K562 (cell line): ENCODE results near the gene NKD1. TPM values are rescaled to one million over a fixed set of nuclear protein-coding genes. Genes with fewer than 3 reads are reported as not detected.

Experiments
- ATAC-seq: fragments of 200-7000 bp; cut with Tn5 transposase; 3 replicates; pipeline ENCODE4 v1.9.1; 2020; ENCODE audit warnings: moderate library complexity
- BruUV-seq: library from RNA; stranded (reverse); fragments of 400-500 nt; replicated peaks from 2 replicates; lab custom pipeline; 2021; lab: Mats Ljungman, UMichigan
- CTCF ChIA-PET: fragments of 300-600 bp; formaldehyde crosslinking; extraction: SDS; loops from one replicate; lab custom pipeline; 2021; ENCODE audit warnings: low intra/inter-chr PET ratio; lab: Yijun Ruan, JAX
- POLR2A ChIA-PET: fragments of 300-600, 350-650 bp; sonication (Branson Sonifier 250); formaldehyde crosslinking; extraction: SDS; loops from one replicate; lab custom pipeline; 2021; ENCODE audit warnings: antibody characterized with exemption, inconsistent platforms; lab: Yijun Ruan, JAX
- DNase-seq, 4 experiments: peaks; one replicate each; pipeline versions ENCODE4 v3.0.0 to v3.0.0-alpha.2; 2011 to 2018; ENCODE audit warnings: low spot score in 3 of 4, mixed read lengths in 3 of 4; ENCODE audit errors: extremely low read depth in 1 of 4
- FAIRE-seq: peaks from 2 replicates; lab custom pipeline; 2011; peaks lifted over from hg19 to GRCh38; lab: Jason Lieb, UNC
- H2AFZ ChIP-seq: 2 replicates; pipeline ENCODE4 v1.6.0; 2011; ENCODE audit warnings: low read depth, low read length, control low read depth, inconsistent platforms
- H3K27ac ChIP-seq: fragments of 200-600 bp; 3 replicates; pipeline ENCODE4 v1.8.0; 2011; ENCODE audit warnings: low read depth, mild to moderate bottlenecking, control low read depth, inconsistent platforms, low read length, moderate library complexity, mixed read lengths; ENCODE audit errors: extremely low read depth
- H3K27me3 ChIP-seq, 2 experiments: fragments of 300-600 bp in 1 of 2; 2 replicates in 1 of 2; 3 replicates in 1 of 2; pipeline versions ENCODE4 v1.6.0 to v1.8.0; 2011; ENCODE audit warnings: inconsistent platforms in 2 of 2, low read length in 2 of 2, mild to moderate bottlenecking in 1 of 2, mixed read lengths in 1 of 2, moderate library complexity in 1 of 2; ENCODE audit not compliant: control insufficient read depth in 2 of 2, insufficient read depth in 2 of 2
- H3K36me3 ChIP-seq: fragments of 300-600 bp; 3 replicates; pipeline ENCODE4 v1.8.0; 2011; ENCODE audit warnings: mild to moderate bottlenecking, low read length, inconsistent platforms; ENCODE audit not compliant: control insufficient read depth, insufficient read depth
- H3K4me1 ChIP-seq, 2 experiments: fragments of 200-600 bp in 1 of 2; replicated peaks in 1 of 2; 2 replicates in 1 of 2; 3 replicates in 1 of 2; pipeline versions ENCODE4 v1.5.1 to v1.8.0; 2011; ENCODE audit warnings: inconsistent platforms in 2 of 2, low read length in 2 of 2, mild to moderate bottlenecking in 1 of 2, mixed read lengths in 1 of 2, moderate library complexity in 1 of 2; ENCODE audit not compliant: control insufficient read depth in 2 of 2, insufficient read depth in 2 of 2
- H3K4me2 ChIP-seq: 2 replicates; pipeline ENCODE4 v1.6.1; 2011; ENCODE audit warnings: low read length, control low read depth, inconsistent platforms, mixed read lengths; ENCODE audit not compliant: insufficient read depth
- H3K4me3 ChIP-seq: fragments of 200-600 bp; sonication (generic), shearing (Covaris generic); 2 replicates; pipeline ENCODE4 v1.5.1; 2016; ENCODE audit warnings: control low read depth, inconsistent platforms
- H3K79me2 ChIP-seq: fragments of 200-600 bp; 3 replicates; pipeline ENCODE4 v1.8.0; 2011; ENCODE audit warnings: low read length, inconsistent platforms; ENCODE audit not compliant: control insufficient read depth, insufficient read depth
- H3K9ac ChIP-seq, 2 experiments: 2 replicates each; pipeline versions ENCODE4 v1.6.0 to v1.6.1; 2011; ENCODE audit warnings: low read depth in 2 of 2, low read length in 2 of 2, control low read depth in 1 of 2, inconsistent platforms in 1 of 2, mild to moderate bottlenecking in 1 of 2, mixed read lengths in 1 of 2; ENCODE audit not compliant: insufficient read depth in 1 of 2
- H3K9me1 ChIP-seq: one replicate; pipeline ENCODE4 v1.6.0; 2011; ENCODE audit warnings: inconsistent platforms, mild to moderate bottlenecking, low read length, moderate library complexity; ENCODE audit not compliant: control insufficient read depth, insufficient read depth
- H3K9me3 ChIP-seq: replicated peaks from 2 replicates; pipeline ENCODE4 v1.5.1; 2011; ENCODE audit warnings: low read depth, low read length, inconsistent platforms; ENCODE audit not compliant: control insufficient read depth, insufficient read depth
- H4K20me1 ChIP-seq: replicated peaks from 2 replicates; pipeline ENCODE4 v1.6.1; 2011; ENCODE audit warnings: low read length, inconsistent platforms, mixed read lengths; ENCODE audit not compliant: control insufficient read depth, insufficient read depth
- ELF2 ChIP-seq: fragments of 250-450 bp; sonication (Bioruptor Pico); IDR thresholded peaks from 2 replicates; pipeline ENCODE4 v1.5.0; 2021; ENCODE audit warnings: mild to moderate bottlenecking
- SIRT6 ChIP-seq: IDR thresholded peaks from one replicate; pipeline ENCODE4 v1.6.1; 2012; ENCODE audit warnings: low read depth, mild to moderate bottlenecking, control low read depth, inconsistent platforms, low read length, moderate library complexity
- TAF9B ChIP-seq: fragments of 450-650 bp; IDR thresholded peaks from 2 replicates; pipeline ENCODE4 v1.6.1; 2018; ENCODE audit warnings: mild to moderate bottlenecking; ENCODE audit not compliant: partially characterized antibody
- U2AF1 ChIP-seq: fragments of 200-400 bp; formaldehyde crosslinking; optimal IDR thresholded peaks from 2 replicates; pipeline ENCODE3; 2017; ENCODE audit warnings: mild to moderate bottlenecking, low read depth, low read length, moderate library complexity
- ZNF239 ChIP-seq: fragments of 250-450 bp; sonication (Bioruptor Pico); IDR thresholded peaks from 2 replicates; pipeline ENCODE4 v1.4.0; 2020; ENCODE audit warnings: mild to moderate bottlenecking
- WGBS: fragments of 100-300 bp; shearing (Covaris generic); methylation state at CpG from one replicate; pipeline ENCODE4 v1.1.6; 2016; ENCODE audit warnings: low coverage, mixed read lengths; ENCODE audit not compliant: insufficient coverage; ENCODE audit errors: missing lambda C conversion rate; 5-methylcytosine and 5-hydroxymethylcytosine counted together
- in situ Hi-C: fragments of 300-500 bp; cut with MboI; formaldehyde crosslinking; loops from 4 replicates; pipeline ENCODE4 v1.15.0; 2018; ENCODE audit warnings: inconsistent platforms, mixed read lengths
- intact Hi-C: fragments of 100-400 bp; cut with micrococcal nuclease; formaldehyde crosslinking; loops from 2 replicates; pipeline ENCODE4 v1.14.2; 2022
- polyA plus RNA-seq, 8 experiments: library from polyadenylated mRNA; depleted of rRNA in 4 of 8; stranded (reverse) in 5 of 8; unstranded in 3 of 8; fragments of >200 nt; fragmentation: Nextera tagmentation in 2 of 8; fragmentation: Illumina TruSeq in 1 of 8; extraction: Ambion mirVana in 2 of 8; extraction: Trizol in 1 of 8; gene quantifications; 2 replicates each; pipeline versions ENCODE4 v1.2.1 to v1.2.3, GENCODE V29; 2011 to 2014; ENCODE audit warnings: inconsistent platforms in 1 of 8, missing spikeins in 1 of 8
- total RNA-seq, 7 experiments: library from RNA; depleted of rRNA in 6 of 7; stranded (reverse); fragments of >200 nt in 6 of 7; fragmentation: Illumina TruSeq in 2 of 7; extraction: Trizol in 2 of 7; gene quantifications; 2 replicates each; pipeline versions ENCODE4 v1.2.1 to v1.2.3, GENCODE V29; 2011 to 2021; ENCODE audit warnings: low replicate concordance in 1 of 7
- TF ChIP-seq, protein P1 (sequence below): IDR thresholded peaks from 2 replicates; pipeline ENCODE4 v1.6.1; 2016; ENCODE audit warnings: missing genetic modification characterization, missing compliant biosample characterization
- TF ChIP-seq, protein P2 (sequence below): sonication (generic); formaldehyde crosslinking; IDR thresholded peaks from 2 replicates; pipeline ENCODE4 v1.8.0; 2022; ENCODE audit warnings: mild to moderate bottlenecking, low read depth, missing genetic modification reagents
- TF ChIP-seq, protein P3 (sequence below): sonication (generic); formaldehyde crosslinking; IDR thresholded peaks from 2 replicates; pipeline ENCODE4 v1.8.0; 2022; ENCODE audit warnings: missing genetic modification reagents, mild to moderate bottlenecking, moderate library complexity, borderline replicate concordance
- TF ChIP-seq, protein P4 (sequence below): IDR thresholded peaks from 2 replicates; pipeline ENCODE4 v1.6.1; 2014; ENCODE audit warnings: antibody characterized with exemption

NKD1 gene
- total and polyA plus RNA-seq, 9 of the 15 experiments (the other 6 are each of a cell fraction or from before 2014, with no cell fraction given), result under 0.01 to 0.24 (median 0.04) TPM; not detected in 2

DNA sequence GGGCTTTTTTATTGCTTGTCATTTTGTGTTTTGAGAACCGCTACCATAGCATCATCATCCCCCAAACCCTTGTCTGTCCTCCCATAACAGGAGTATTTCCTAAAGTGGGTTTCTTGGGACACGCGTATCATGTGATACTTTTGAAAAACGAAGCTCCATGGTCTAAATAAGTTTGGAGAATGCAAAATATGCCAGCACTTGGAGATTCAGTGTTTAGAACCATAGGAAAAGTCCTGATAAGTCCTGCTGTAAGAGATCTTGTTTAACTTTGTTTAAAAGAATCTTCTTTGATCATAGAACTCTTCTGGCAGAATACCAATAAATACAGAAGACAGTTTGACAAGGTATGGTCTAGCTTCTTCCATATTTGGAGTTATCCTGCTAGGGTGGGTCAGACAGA, 59.3 kb downstream of the NKD1 start:
- peaks cover 19 to 73% of the 10 kb centered on the region in 2 experiments for H3K27me3 ChIP-seq
- H3K4me1 ChIP-seq, result peaks cover 0 to 9% of the 10 kb centered on the region in 2 experiments; a peak in 1 of 5 replicates
- intact Hi-C loops (no loop called here), in situ Hi-C loops (no loop called here)
- ChIA-PET POLR2A (no interaction called here), CTCF (no interaction called here)
- no peaks in the 10 kb centered on the region for H3K36me3 ChIP-seq
- TF ChIP-seq U2AF1, result no peak
- peak; percentile 82 for TF ChIP-seq ZNF239
- peaks cover 16% of the 10 kb centered on the region; the same call in 1 of the 2 replicates for H4K20me1 ChIP-seq
- FAIRE-seq (no peak), ATAC-seq (no peak), DNase-seq (no peak)
- H3K4me3 ChIP-seq, result no peak overlapping the region
- no peaks in the 10 kb centered on the region for H3K9me3 ChIP-seq
- no peak overlapping the region for H2AFZ ChIP-seq
- WGBS, result 0% methylated on average over 4 of the region's 4 CpGs
- no peak overlapping the region for H3K27ac ChIP-seq
- no peaks in the 10 kb centered on the region for H3K79me2 ChIP-seq
- no peaks in the 10 kb centered on the region for H3K9me1 ChIP-seq
- no peak overlapping the region for H3K4me2 ChIP-seq
- BruUV-seq, result no TSS peak
- no peak overlapping the region for H3K9ac ChIP-seq

DNA sequence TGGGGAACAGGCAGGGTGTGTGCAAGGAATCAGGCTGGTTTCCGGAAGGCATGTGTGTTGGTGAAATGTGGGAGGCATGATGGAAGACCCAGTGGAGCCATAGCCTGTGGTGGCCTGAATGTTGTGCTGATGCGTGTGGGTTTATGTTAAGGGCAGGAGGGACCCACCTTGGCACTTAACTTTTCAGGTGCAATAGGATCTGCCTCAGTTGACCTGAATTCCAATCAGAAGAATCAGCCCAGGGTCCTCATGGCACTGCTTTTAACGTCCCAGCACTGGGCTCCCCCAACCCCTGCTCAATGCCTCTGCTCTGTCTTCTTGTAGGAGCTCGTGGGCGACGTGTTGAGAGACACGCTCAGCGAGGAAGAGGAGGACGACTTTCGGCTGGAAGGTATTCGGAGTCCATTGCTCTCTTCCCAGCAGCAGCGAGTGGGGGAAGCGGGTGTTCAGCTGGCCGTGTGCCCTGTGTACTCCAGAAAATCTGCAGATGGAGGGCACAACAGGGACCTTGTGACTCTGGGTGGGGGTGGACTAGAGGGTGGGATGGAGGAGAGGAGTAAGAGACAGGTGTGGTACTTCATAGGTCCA, 59.9 kb downstream of the NKD1 start:
- Histone ChIP-seq H2AFZ (no peak overlapping the region), H3K9ac (no peak overlapping the region), H3K4me3 (no peak overlapping the region), H3K27ac (no peak overlapping the region), H3K27me3 (peaks cover 20 to 73% of the 10 kb centered on the region in 2 experiments), H3K36me3 (no peaks in the 10 kb centered on the region), H3K79me2 (no peaks in the 10 kb centered on the region), H3K4me1 (peaks cover 0 to 9% of the 10 kb centered on the region in 2 experiments; a peak in 1 of 5 replicates), H3K9me3 (no peaks in the 10 kb centered on the region), H4K20me1 (peaks cover 14% of the 10 kb centered on the region; the same call in 1 of the 2 replicates), H3K9me1 (no peaks in the 10 kb centered on the region), H3K4me2 (no peak overlapping the region)
- ChIA-PET CTCF (no interaction called here), POLR2A (no interaction called here)
- no TSS peak for BruUV-seq
- in situ Hi-C loops (no loop called here), intact Hi-C loops (no loop called here)
- ATAC-seq (no peak), DNase-seq (no peak), FAIRE-seq (no peak)
- 2% methylated on average over 14 of the region's 14 CpGs for WGBS
- TF ChIP-seq, protein P1, sequence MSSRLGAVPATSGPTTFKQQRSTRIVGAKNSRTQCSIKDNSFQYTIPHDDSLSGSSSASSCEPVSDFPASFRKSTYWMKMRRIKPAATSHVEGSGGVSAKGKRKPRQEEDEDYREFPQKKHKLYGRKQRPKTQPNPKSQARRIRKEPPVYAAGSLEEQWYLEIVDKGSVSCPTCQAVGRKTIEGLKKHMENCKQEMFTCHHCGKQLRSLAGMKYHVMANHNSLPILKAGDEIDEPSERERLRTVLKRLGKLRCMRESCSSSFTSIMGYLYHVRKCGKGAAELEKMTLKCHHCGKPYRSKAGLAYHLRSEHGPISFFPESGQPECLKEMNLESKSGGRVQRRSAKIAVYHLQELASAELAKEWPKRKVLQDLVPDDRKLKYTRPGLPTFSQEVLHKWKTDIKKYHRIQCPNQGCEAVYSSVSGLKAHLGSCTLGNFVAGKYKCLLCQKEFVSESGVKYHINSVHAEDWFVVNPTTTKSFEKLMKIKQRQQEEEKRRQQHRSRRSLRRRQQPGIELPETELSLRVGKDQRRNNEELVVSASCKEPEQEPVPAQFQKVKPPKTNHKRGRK (tag), result no peak
- TF ChIP-seq, protein P2, sequence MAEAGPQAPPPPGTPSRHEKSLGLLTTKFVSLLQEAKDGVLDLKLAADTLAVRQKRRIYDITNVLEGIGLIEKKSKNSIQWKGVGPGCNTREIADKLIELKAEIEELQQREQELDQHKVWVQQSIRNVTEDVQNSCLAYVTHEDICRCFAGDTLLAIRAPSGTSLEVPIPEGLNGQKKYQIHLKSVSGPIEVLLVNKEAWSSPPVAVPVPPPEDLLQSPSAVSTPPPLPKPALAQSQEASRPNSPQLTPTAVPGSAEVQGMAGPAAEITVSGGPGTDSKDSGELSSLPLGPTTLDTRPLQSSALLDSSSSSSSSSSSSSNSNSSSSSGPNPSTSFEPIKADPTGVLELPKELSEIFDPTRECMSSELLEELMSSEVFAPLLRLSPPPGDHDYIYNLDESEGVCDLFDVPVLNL (CRISPR knock-in tag), result no peak
- TF ChIP-seq, protein P3, sequence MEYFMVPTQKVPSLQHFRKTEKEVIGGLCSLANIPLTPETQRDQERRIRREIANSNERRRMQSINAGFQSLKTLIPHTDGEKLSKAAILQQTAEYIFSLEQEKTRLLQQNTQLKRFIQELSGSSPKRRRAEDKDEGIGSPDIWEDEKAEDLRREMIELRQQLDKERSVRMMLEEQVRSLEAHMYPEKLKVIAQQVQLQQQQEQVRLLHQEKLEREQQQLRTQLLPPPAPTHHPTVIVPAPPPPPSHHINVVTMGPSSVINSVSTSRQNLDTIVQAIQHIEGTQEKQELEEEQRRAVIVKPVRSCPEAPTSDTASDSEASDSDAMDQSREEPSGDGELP (CRISPR knock-in tag), result no peak
- TF ChIP-seq ELF2 (CRISPR knock-in tag) (no peak), SIRT6 (no peak), TAF9B (no peak)
- TF ChIP-seq, protein P4, sequence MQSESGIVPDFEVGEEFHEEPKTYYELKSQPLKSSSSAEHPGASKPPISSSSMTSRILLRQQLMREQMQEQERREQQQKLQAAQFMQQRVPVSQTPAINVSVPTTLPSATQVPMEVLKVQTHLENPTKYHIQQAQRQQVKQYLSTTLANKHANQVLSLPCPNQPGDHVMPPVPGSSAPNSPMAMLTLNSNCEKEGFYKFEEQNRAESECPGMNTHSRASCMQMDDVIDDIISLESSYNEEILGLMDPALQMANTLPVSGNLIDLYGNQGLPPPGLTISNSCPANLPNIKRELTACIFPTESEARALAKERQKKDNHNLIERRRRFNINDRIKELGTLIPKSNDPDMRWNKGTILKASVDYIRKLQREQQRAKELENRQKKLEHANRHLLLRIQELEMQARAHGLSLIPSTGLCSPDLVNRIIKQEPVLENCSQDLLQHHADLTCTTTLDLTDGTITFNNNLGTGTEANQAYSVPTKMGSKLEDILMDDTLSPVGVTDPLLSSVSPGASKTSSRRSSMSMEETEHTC, result no peak
